IMR-90 (cell line): ENCODE data around the gene PRPS1L1. TPM values are rescaled to one million over a fixed set of nuclear protein-coding genes. Genes with fewer than 3 reads are reported as not detected.

ENCODE experiments used
- ATAC-seq: fragments of 200-7000 bp; cut with Tn5 transposase; 2 replicates; pipeline ENCODE4 v1.9.1; 2020; ENCODE audit warnings: low read depth, mild to moderate bottlenecking, moderate library complexity
- BruUV-seq: library from RNA; stranded (reverse); fragments of 400-500 nt; replicated peaks from 2 replicates; lab custom pipeline; 2021; lab: Mats Ljungman, UMichigan
- CTCF ChIA-PET: fragments of 300-600 bp; formaldehyde crosslinking; extraction: SDS; loops from one replicate; lab custom pipeline; 2021; ENCODE audit warnings: antibody characterized with exemption; lab: Yijun Ruan, JAX
- POLR2A ChIA-PET: fragments of 300-600 bp; sonication (Branson Sonifier 250); formaldehyde crosslinking; loops from one replicate; lab custom pipeline; 2022; ENCODE audit warnings: antibody characterized with exemption; ENCODE audit not compliant: unreplicated experiment; lab: Charles Lee
- DNase-seq: peaks from one replicate; pipeline ENCODE4 v3.0.0; 2013
- H2AFZ ChIP-seq: replicated peaks from 2 replicates; pipeline ENCODE3; 2013; ENCODE audit warnings: low read length, mild to moderate bottlenecking; ENCODE audit not compliant: poor library complexity
- H2AK5ac ChIP-seq: 2 replicates; pipeline ENCODE4 v1.6.1; 2013; ENCODE audit warnings: low read depth, low read length, inconsistent platforms
- H2AK9ac ChIP-seq: replicated peaks from 2 replicates; pipeline ENCODE3; 2013; ENCODE audit warnings: mild to moderate bottlenecking, low read depth, low read length, moderate library complexity; ENCODE audit not compliant: poor library complexity
- H2BK120ac ChIP-seq: 2 replicates; pipeline ENCODE4 v1.6.1; 2013; ENCODE audit warnings: low read depth, low read length, inconsistent platforms
- H2BK15ac ChIP-seq: 3 replicates; pipeline ENCODE4 v1.6.1; 2013; ENCODE audit warnings: low read depth, low read length, inconsistent platforms
- H2BK20ac ChIP-seq: 2 replicates; pipeline ENCODE4 v1.6.1; 2013; ENCODE audit warnings: low read depth, mild to moderate bottlenecking, inconsistent platforms, low read length, moderate library complexity
- H2BK5ac ChIP-seq: 2 replicates; pipeline ENCODE4 v1.6.1; 2013; ENCODE audit warnings: mild to moderate bottlenecking, low read depth, low read length, inconsistent platforms; ENCODE audit not compliant: poor library complexity, severe bottlenecking
- H3K14ac ChIP-seq: replicated peaks from 2 replicates; pipeline ENCODE4 v1.6.1; 2013; ENCODE audit warnings: low read depth, low read length, inconsistent platforms
- H3K18ac ChIP-seq: 2 replicates; pipeline ENCODE4 v1.6.1; 2013; ENCODE audit warnings: low read depth, low read length, control low read depth
- H3K23ac ChIP-seq: 2 replicates; pipeline ENCODE4 v1.6.1; 2013; ENCODE audit warnings: low read depth, low read length, inconsistent platforms
- H3K27ac ChIP-seq: 2 replicates; pipeline ENCODE4 v1.5.1; 2013; ENCODE audit warnings: mild to moderate bottlenecking, control low read depth, low read length; ENCODE audit not compliant: insufficient read depth
- H3K27me3 ChIP-seq: 2 replicates; pipeline ENCODE4 v1.6.1; 2013; ENCODE audit warnings: low read length; ENCODE audit not compliant: control insufficient read depth, insufficient read depth
- H3K36me3 ChIP-seq: 2 replicates; pipeline ENCODE4 v1.6.1; 2013; ENCODE audit warnings: low read length, mixed read lengths; ENCODE audit not compliant: control insufficient read depth, insufficient read depth
- H3K4ac ChIP-seq: 2 replicates; pipeline ENCODE4 v1.6.1; 2013; ENCODE audit warnings: low read depth, low read length, inconsistent platforms
- H3K4me1 ChIP-seq: 2 replicates; pipeline ENCODE4 v1.6.1; 2013; ENCODE audit warnings: low read length, mixed read lengths; ENCODE audit not compliant: control insufficient read depth, insufficient read depth
- H3K4me2 ChIP-seq: 2 replicates; pipeline ENCODE4 v1.6.1; 2013; ENCODE audit warnings: low read depth, mild to moderate bottlenecking, control low read depth, low read length, moderate library complexity
- H3K4me3 ChIP-seq: 2 replicates; pipeline ENCODE4 v1.5.1; 2013; ENCODE audit warnings: low read depth, mild to moderate bottlenecking, control low read depth, low read length, moderate library complexity; ENCODE audit not compliant: insufficient read depth
- H3K56ac ChIP-seq: 2 replicates; pipeline ENCODE4 v1.6.1; 2013; ENCODE audit warnings: low read length, inconsistent platforms; ENCODE audit not compliant: insufficient read depth; ENCODE audit errors: extremely low read depth
- H3K79me1 ChIP-seq, 2 experiments: 2 replicates each; pipeline ENCODE4 v1.6.1; 2013; ENCODE audit warnings: low read length in 2 of 2, inconsistent platforms in 1 of 2, low read depth in 1 of 2
- H3K9ac ChIP-seq: 2 replicates; pipeline ENCODE4 v1.6.1; 2013; ENCODE audit warnings: low read depth, low read length, control low read depth
- H3K9me1 ChIP-seq: 2 replicates; pipeline ENCODE4 v1.6.1; 2013; ENCODE audit warnings: low read length, inconsistent platforms; ENCODE audit not compliant: insufficient read depth
- H3K9me3 ChIP-seq: 2 replicates; pipeline ENCODE4 v1.6.1; 2013; ENCODE audit warnings: low read length; ENCODE audit not compliant: control insufficient read depth, insufficient read depth
- H4K20me1 ChIP-seq: 2 replicates; pipeline ENCODE4 v1.6.1; 2013; ENCODE audit warnings: low read length, inconsistent platforms; ENCODE audit not compliant: insufficient read depth
- H4K5ac ChIP-seq: 2 replicates; pipeline ENCODE4 v1.6.1; 2013; ENCODE audit warnings: mild to moderate bottlenecking, low read depth, low read length, control low read depth
- H4K8ac ChIP-seq, 2 experiments: 2 replicates each; pipeline ENCODE4 v1.6.1; 2013; ENCODE audit warnings: low read depth in 2 of 2, low read length in 2 of 2, control low read depth in 1 of 2, inconsistent platforms in 1 of 2
- H4K91ac ChIP-seq: 2 replicates; pipeline ENCODE4 v1.6.1; 2013; ENCODE audit warnings: low read depth, low read length, inconsistent platforms; ENCODE audit not compliant: insufficient read depth
- BHLHE40 ChIP-seq: fragments of 150-350 bp; IDR thresholded peaks from 2 replicates; pipeline ENCODE4 v1.6.1; 2016; ENCODE audit warnings: mild to moderate bottlenecking, low read depth, low read length
- CEBPB ChIP-seq: IDR thresholded peaks from 2 replicates; pipeline ENCODE4 v1.6.1; 2012; ENCODE audit warnings: low read depth, low read length, improper control_type of control experiment
- CTCF ChIP-seq: conservative IDR thresholded peaks from 2 replicates; pipeline ENCODE4 v1.5.1; 2012; ENCODE audit warnings: mild to moderate bottlenecking, low read depth, low read length, improper control_type of control experiment
- ELK1 ChIP-seq: fragments of 150-350 bp; IDR thresholded peaks from 2 replicates; pipeline ENCODE4 v1.6.1; 2016; ENCODE audit warnings: low read depth, mild to moderate bottlenecking, low read length, moderate library complexity, borderline replicate concordance
- FOS ChIP-seq: fragments of 150-350 bp; IDR thresholded peaks from 2 replicates; pipeline ENCODE4 v1.6.1; 2016; ENCODE audit warnings: low read depth, low read length
- MAFK ChIP-seq: IDR thresholded peaks from 2 replicates; pipeline ENCODE4 v1.6.1; 2012; ENCODE audit warnings: low read depth, low read length, improper control_type of control experiment
- MAZ ChIP-seq: IDR thresholded peaks from 2 replicates; pipeline ENCODE4 v1.6.1; 2012; ENCODE audit warnings: low read depth, mild to moderate bottlenecking, low read length, improper control_type of control experiment, moderate library complexity, borderline replicate concordance
- MXI1 ChIP-seq: IDR thresholded peaks from 2 replicates; pipeline ENCODE4 v1.6.1; 2012; ENCODE audit warnings: low read depth, mild to moderate bottlenecking, low read length, moderate library complexity, borderline replicate concordance
- NFE2L2 ChIP-seq: fragments of 150-350 bp; IDR thresholded peaks from 2 replicates; pipeline ENCODE4 v1.6.1; 2016; ENCODE audit warnings: low read depth, mild to moderate bottlenecking, low read length
- RAD21 ChIP-seq: IDR thresholded peaks from 2 replicates; pipeline ENCODE4 v1.6.1; 2012; ENCODE audit warnings: low read length, improper control_type of control experiment
- RCOR1 ChIP-seq: IDR thresholded peaks from 2 replicates; pipeline ENCODE4 v1.6.1; 2012; ENCODE audit warnings: mild to moderate bottlenecking, low read length, improper control_type of control experiment; ENCODE audit not compliant: insufficient replicate concordance
- RFX5 ChIP-seq: IDR thresholded peaks from 2 replicates; pipeline ENCODE4 v1.8.0; 2012; ENCODE audit warnings: low read depth, mild to moderate bottlenecking, low read length, moderate library complexity
- SMC3 ChIP-seq: fragments of 150-350 bp; IDR thresholded peaks from 2 replicates; pipeline ENCODE4 v1.6.1; 2016; ENCODE audit warnings: low read depth, mild to moderate bottlenecking, antibody characterized with exemption, low read length, moderate library complexity
- USF2 ChIP-seq: fragments of 150-350 bp; IDR thresholded peaks from 2 replicates; pipeline ENCODE4 v1.6.1; 2017; ENCODE audit warnings: mild to moderate bottlenecking, antibody characterized with exemption, low read length, low read depth
- WGBS, 2 experiments: methylation state at CpG; one replicate each; pipeline versions ENCODE4 v1.1.5 to v1.1.7; 2013; ENCODE audit warnings: missing lambda C conversion rate in 2 of 2; ENCODE audit not compliant: insufficient read length in 1 of 2; ENCODE audit errors: extremely low coverage in 2 of 2; 5-methylcytosine and 5-hydroxymethylcytosine counted together
- dilution Hi-C: fragments of 300-500 bp; cut with HindIII; formaldehyde crosslinking; loops from one replicate; pipeline ENCODE4 v1.14.3; 2018; ENCODE audit warnings: low sequenced_read_pairs; ENCODE audit not compliant: unreplicated experiment
- in situ Hi-C: fragments of 300-500 bp; cut with MboI; formaldehyde crosslinking; loops from 3 replicates; pipeline ENCODE4 v1.14.3; 2019; ENCODE audit warnings: low sequenced_read_pairs, inconsistent platforms, mixed read lengths
- intact Hi-C: fragments of 100-400 bp; cut with micrococcal nuclease; formaldehyde crosslinking; loops from 2 replicates; pipeline ENCODE4 v1.10.0; 2022
- polyA plus RNA-seq, 3 experiments: library from polyadenylated mRNA; depleted of rRNA; stranded (reverse); fragments of >200 nt; gene quantifications; 2 replicates each; pipeline ENCODE4 v1.2.3, GENCODE V29; 2012; ENCODE audit warnings: low replicate concordance in 1 of 3
- total RNA-seq: library from RNA; depleted of rRNA; stranded (reverse); fragments of >200 nt; gene quantifications from 2 replicates; pipeline ENCODE4 v1.2.3, GENCODE V29; 2012

The PRPS1L1 gene
- total and polyA plus RNA-seq, 2 of the 4 experiments (the other 2 are of a cell fraction) = not detected

- CTCF ChIA-PET = no interaction called here
- Histone ChIP-seq H2BK5ac (no peak overlapping the region), H2BK15ac (no peak overlapping the region), H3K18ac (no peak overlapping the region), H3K4me1 (no peaks in the 10 kb centered on the region), H2AK9ac (no peak overlapping the region), H3K79me1 (no peaks in the 10 kb centered on the region), H3K9me3 (no peaks in the 10 kb centered on the region; the same call in 1 of the 2 replicates), H3K27me3 (no peaks in the 10 kb centered on the region), H2BK120ac (no peak overlapping the region), H3K9ac (no peak overlapping the region), H3K4me2 (no peak overlapping the region), H4K91ac (no peak overlapping the region), H2AFZ (no peak overlapping the region), H2AK5ac (no peak overlapping the region), H4K5ac (no peak overlapping the region), H3K36me3 (no peaks in the 10 kb centered on the region), H3K4ac (no peak overlapping the region), H3K56ac (no peak overlapping the region), H3K4me3 (no peak overlapping the region), H2BK20ac (no peak overlapping the region), H3K14ac (no peak overlapping the region), H4K8ac (no peak overlapping the region), H3K9me1 (no peaks in the 10 kb centered on the region), H3K23ac (no peak overlapping the region), H4K20me1 (no peaks in the 10 kb centered on the region), H3K27ac (no peak overlapping the region)
- no peak for ATAC-seq
- no TSS peak for BruUV-seq
- no CpG with 5 or more reads among the region's 2 CpGs for WGBS, 2 experiments
- TF ChIP-seq FOS = no peak
- no peak for TF ChIP-seq BHLHE40
- TF ChIP-seq MXI1 = no peak
- no peak for TF ChIP-seq NFE2L2
- TF ChIP-seq USF2 = no peak
- TF ChIP-seq SMC3 = no peak
- TF ChIP-seq MAZ = no peak
- TF ChIP-seq ELK1 = no peak
- no peak for TF ChIP-seq RAD21
- no peak for TF ChIP-seq CTCF
- TF ChIP-seq MAFK = no peak
- TF ChIP-seq CEBPB = no peak
- TF ChIP-seq RCOR1 = no peak
- no peak for TF ChIP-seq RFX5
- intact Hi-C loops (loop anchor here (10.0 kb wide), 1 partner anchor 118 kb away; no protein-coding TSS in a partner anchor), dilution Hi-C loops (no loop called here), in situ Hi-C loops (no loop called here)
- DNase-seq = no peak
- POLR2A ChIA-PET = no interaction called here
Measured at GRCh38 chr7:17976952-17977351, 50.7 kb downstream of the PRPS1L1 start.
